ENCODE measurements around the gene LIPE. TPM values are rescaled to one million over a fixed set of nuclear protein-coding genes. Genes with fewer than 3 reads are reported as not detected.

The LIPE gene
- total and polyA plus RNA-seq, 7 donors = 5.3 to 27.7 (median 9.3) TPM

GRCh38 chr19:42459926-42460325, 32.7 kb upstream of the LIPE start:
- no peak for ATAC-seq
- no peak for TF ChIP-seq CTCF (IDR thresholded peaks at IDR 0.05)
- no peak overlapping the region for H3K4me3 ChIP-seq
- H3K36me3 ChIP-seq (ENCODE audit: insufficient read depth in 1 of 2, low read depth in 1 of 2) = no peaks in the 10 kb centered on the region
- no peaks in the 10 kb centered on the region for H3K4me1 ChIP-seq
- 78 to 86% (median 86%) methylated on average over 2 of the region's 2 CpGs for WGBS, 3 donors
- no peaks in the 10 kb centered on the region for H3K27me3 ChIP-seq (ENCODE audit: insufficient read depth in 3 of 3, low read length in 2 of 3)
- H3K9me3 ChIP-seq = no peaks in the 10 kb centered on the region
- intact Hi-C loops (cut with DNase I) = no loop called here
- H3K27ac ChIP-seq = no peak overlapping the region
- DNase-seq = no peak

GRCh38 chr19:42455621-42456081, 28.5 kb upstream of the LIPE start:
- WGBS, 3 donors = 72 to 78% (median 76%) methylated on average over 1 of the region's 1 CpG
- no peak for TF ChIP-seq CTCF (IDR thresholded peaks at IDR 0.05)
- Histone ChIP-seq H3K9me3 (no peaks in the 10 kb centered on the region), H3K4me1 (no peaks in the 10 kb centered on the region), H3K27ac (no peak overlapping the region), H3K4me3 (no peak overlapping the region), H3K27me3 (ENCODE audit: insufficient read depth in 3 of 3, low read length in 2 of 3) (peaks cover 0 to 6% (median 3%) of the 10 kb centered on the region in 3 donors), H3K36me3 (ENCODE audit: insufficient read depth in 1 of 2, low read depth in 1 of 2) (no peaks in the 10 kb centered on the region)
- no peak for DNase-seq
- ATAC-seq = no peak
- intact Hi-C loops (cut with DNase I) = no loop called here

- intact Hi-C loops (cut with DNase I) = no loop called here
- WGBS, 3 donors = 84 to 89% (median 86%) methylated on average over 2 of the region's 2 CpGs
- TF ChIP-seq CTCF (IDR thresholded peaks at IDR 0.05) = no peak
- no peaks in the 10 kb centered on the region for H3K36me3 ChIP-seq (ENCODE audit: insufficient read depth in 1 of 2, low read depth in 1 of 2)
- H3K4me3 ChIP-seq = no peak overlapping the region
- H3K27me3 ChIP-seq (ENCODE audit: insufficient read depth in 3 of 3, low read length in 2 of 3) = peaks cover 0 to 6% (median 3%) of the 10 kb centered on the region in 3 donors
- no peaks in the 10 kb centered on the region for H3K9me3 ChIP-seq
- H3K27ac ChIP-seq = no peak overlapping the region
- ATAC-seq (no peak), DNase-seq (no peak)
- H3K4me1 ChIP-seq = no peaks in the 10 kb centered on the region
Observed at GRCh38 chr19:42455086-42455485, 27.9 kb upstream of the LIPE start.

- no peak overlapping the region for H3K27ac ChIP-seq
- no peak overlapping the region for H3K4me3 ChIP-seq
- no peaks in the 10 kb centered on the region for H3K4me1 ChIP-seq
- intact Hi-C loops (cut with DNase I) = loop anchor here (5.0 kb wide), 4 partner anchors 75 to 1200 kb away; partner anchors contain the start of gene CEACAM1 (in 1 of the 2)
- DNase-seq = no peak
- no peaks in the 10 kb centered on the region for H3K36me3 ChIP-seq (ENCODE audit: insufficient read depth in 1 of 2, low read depth in 1 of 2)
- no peaks in the 10 kb centered on the region for H3K9me3 ChIP-seq
- WGBS, 3 donors = 35 to 41% (median 35%) methylated on average over 4 of the region's 4 CpGs
- TF ChIP-seq CTCF (IDR thresholded peaks at IDR 0.05) = no peak
- peaks cover 0 to 6% (median 3%) of the 10 kb centered on the region in 3 donors for H3K27me3 ChIP-seq (ENCODE audit: insufficient read depth in 3 of 3, low read length in 2 of 3)
- ATAC-seq = no peak
Observed at GRCh38 chr19:42452590-42452989, 25.4 kb upstream of the LIPE start.

Data from psoas muscle (tissue), 8 donors.